Liver (tissue), 9 donors: Measurements from ENCODE around the gene ZBP1. TPM values are rescaled to one million over a fixed set of nuclear protein-coding genes. Genes with fewer than 3 reads are reported as not detected.
A peak's percentile ranks its signal among the peaks of the same experiment; 100 is the strongest.

Experiments used
- DNase-seq: peaks from one replicate; pipeline ENCODE4 v3.0.0-alpha.2; 2017; ENCODE audit warnings: low spot score
- H3K27ac ChIP-seq, 2 donors: one replicate each; pipeline ENCODE4 v1.7.0; 2013; ENCODE audit warnings: inconsistent platforms in 2 of 2, low read length in 2 of 2, control low read depth in 1 of 2, low read depth in 1 of 2, mild to moderate bottlenecking in 1 of 2
- H3K27me3 ChIP-seq, 4 donors: one replicate each; pipeline versions ENCODE4 v1.6.1 to v1.7.0; 2013; ENCODE audit warnings: low read length in 3 of 4, inconsistent platforms in 1 of 4, mild to moderate bottlenecking in 1 of 4, moderate library complexity in 1 of 4; ENCODE audit not compliant: control insufficient read depth in 4 of 4, insufficient read depth in 4 of 4
- H3K36me3 ChIP-seq, 4 donors: one replicate each; pipeline versions ENCODE4 v1.6.1 to v1.7.0; 2013; ENCODE audit warnings: low read length in 3 of 4, mild to moderate bottlenecking in 3 of 4, low read depth in 1 of 4, moderate library complexity in 1 of 4; ENCODE audit not compliant: control insufficient read depth in 4 of 4, insufficient read depth in 3 of 4
- H3K4me1 ChIP-seq, 4 donors: one replicate each; pipeline versions ENCODE4 v1.6.1 to v1.7.0; 2013; ENCODE audit warnings: low read length in 3 of 4, mild to moderate bottlenecking in 3 of 4, moderate library complexity in 1 of 4; ENCODE audit not compliant: control insufficient read depth in 4 of 4, insufficient read depth in 4 of 4
- H3K4me3 ChIP-seq, 3 donors: one replicate each; pipeline versions ENCODE4 v1.6.1 to v1.7.0; 2013; ENCODE audit warnings: low read length in 3 of 3, control low read depth in 1 of 3, low read depth in 1 of 3, mild to moderate bottlenecking in 1 of 3
- H3K9ac ChIP-seq, 2 donors: one replicate each; pipeline ENCODE4 v1.7.0; 2013; ENCODE audit warnings: low read length in 2 of 2, mild to moderate bottlenecking in 2 of 2, moderate library complexity in 2 of 2, control low read depth in 1 of 2, low read depth in 1 of 2
- H3K9me3 ChIP-seq, 4 donors: one replicate each; pipeline versions ENCODE4 v1.6.1 to v1.7.0; 2013; ENCODE audit warnings: low read length in 3 of 4; ENCODE audit not compliant: control insufficient read depth in 4 of 4
- CTCF ChIP-seq: fragments of 150-350 bp; IDR thresholded peaks from 2 replicates; pipeline ENCODE4 v1.5.1; 2017; ENCODE audit warnings: improper control_type of control experiment, low read depth, low read length; ENCODE audit not compliant: missing input control
- FOXA1 ChIP-seq: IDR thresholded peaks from 2 replicates; pipeline ENCODE4 v1.6.1; 2016; ENCODE audit warnings: antibody characterized with exemption
- FOXA2 ChIP-seq: IDR thresholded peaks from 2 replicates; pipeline ENCODE4 v1.6.1; 2016; ENCODE audit warnings: antibody characterized with exemption
- HNF4G ChIP-seq: IDR thresholded peaks from 2 replicates; pipeline ENCODE4 v1.6.1; 2016; ENCODE audit warnings: antibody characterized with exemption
- MAX ChIP-seq: IDR thresholded peaks from 2 replicates; pipeline ENCODE4 v1.6.1; 2016; ENCODE audit warnings: antibody characterized with exemption
- RAD21 ChIP-seq, 2 donors: IDR thresholded peaks; 2 replicates each; pipeline ENCODE4 v1.6.1; 2016; ENCODE audit warnings: antibody characterized with exemption in 2 of 2, mild to moderate bottlenecking in 2 of 2
- SP1 ChIP-seq: IDR thresholded peaks from 2 replicates; pipeline ENCODE4 v1.6.1; 2018; ENCODE audit warnings: antibody characterized with exemption, mild to moderate bottlenecking
- TAF1 ChIP-seq: conservative IDR thresholded peaks from 2 replicates; pipeline ENCODE4 v1.6.1; 2016; ENCODE audit warnings: antibody characterized with exemption, mild to moderate bottlenecking
- WGBS: extraction: QIAGEN DNeasy Blood & Tissue Kit; methylation state at CpG from one replicate; pipeline ENCODE4 v1.1.7; 2013; 5-methylcytosine and 5-hydroxymethylcytosine counted together
- polyA plus RNA-seq, 2 donors: library from polyadenylated mRNA; stranded (reverse) in 1 of 2; unstranded in 1 of 2; fragments of 200-250 nt in 1 of 2; fragments of >200 nt in 1 of 2; fragmentation: Nextera tagmentation in 1 of 2; extraction: Ambion mirVana in 1 of 2; gene quantifications; one replicate each; pipeline versions ENCODE4 v1.2.1 to v1.2.3, GENCODE V29; 2013 to 2015
- total RNA-seq, 2 donors: library from RNA; depleted of rRNA; stranded (reverse); fragments of >200 nt; gene quantifications; one replicate each; pipeline ENCODE4 v1.2.3, GENCODE V29; 2014
- TF ChIP-seq, protein P1 (sequence below): IDR thresholded peaks from 2 replicates; pipeline ENCODE4 v1.6.1; 2016; ENCODE audit warnings: antibody characterized with exemption
- TF ChIP-seq, protein P2 (sequence below): IDR thresholded peaks from 2 replicates; pipeline ENCODE4 v1.6.1; 2016; ENCODE audit warnings: antibody characterized with exemption, mild to moderate bottlenecking
- donor health status: healthy.
- donor health status: healthy.
- donor health status: healthy.
- donor health status: healthy.
- donor health status: healthy.

Gene ZBP1
- total and polyA plus RNA-seq, 4 donors: 0.06 to 0.42 (median 0.13) TPM

DNA sequence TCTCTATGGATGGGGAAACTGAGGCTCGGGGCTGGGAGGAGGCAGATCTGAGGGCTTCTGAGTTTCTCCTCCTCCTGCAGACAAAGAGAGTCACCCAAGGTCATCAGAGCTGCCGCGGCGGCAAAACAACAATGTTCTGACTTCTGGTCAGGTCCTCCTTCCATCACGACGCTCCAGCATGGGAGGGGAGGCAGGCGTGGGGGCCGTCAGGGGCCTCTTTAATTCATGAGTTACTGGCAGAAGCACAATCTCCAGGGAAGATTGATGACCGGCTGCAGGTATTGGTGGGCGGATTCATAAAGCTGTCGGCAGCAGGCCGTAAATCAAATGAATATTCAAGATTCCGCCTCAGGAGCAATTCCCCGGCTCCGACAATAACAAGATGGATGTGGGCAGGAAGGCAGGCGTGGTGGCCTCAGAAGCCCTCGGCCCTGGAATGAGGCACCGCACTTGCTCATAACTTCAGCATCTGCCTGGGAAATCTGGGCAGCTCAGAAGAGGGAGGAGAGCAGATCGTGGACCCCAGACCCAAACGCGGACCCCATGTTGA is 40.3 kb downstream of the ZBP1 start:
- TF ChIP-seq CTCF: no peak
- TF ChIP-seq SP1: no peak
- TF ChIP-seq FOXA1: no peak
- TF ChIP-seq MAX: no peak
- no peak for TF ChIP-seq HNF4G
- no peak overlapping the region for H3K27ac ChIP-seq
- H3K4me1 ChIP-seq: peaks cover 14 to 31% (median 17%) of the 10 kb centered on the region in 4 donors
- WGBS: 63% methylated on average over 21 of the region's 21 CpGs
- H3K4me3 ChIP-seq: no peak overlapping the region
- DNase-seq: no peak
- H3K9me3 ChIP-seq: no peaks in the 10 kb centered on the region
- no peaks in the 10 kb centered on the region for H3K36me3 ChIP-seq
- H3K9ac ChIP-seq: no peak overlapping the region
- no peaks in the 10 kb centered on the region for H3K27me3 ChIP-seq

DNA sequence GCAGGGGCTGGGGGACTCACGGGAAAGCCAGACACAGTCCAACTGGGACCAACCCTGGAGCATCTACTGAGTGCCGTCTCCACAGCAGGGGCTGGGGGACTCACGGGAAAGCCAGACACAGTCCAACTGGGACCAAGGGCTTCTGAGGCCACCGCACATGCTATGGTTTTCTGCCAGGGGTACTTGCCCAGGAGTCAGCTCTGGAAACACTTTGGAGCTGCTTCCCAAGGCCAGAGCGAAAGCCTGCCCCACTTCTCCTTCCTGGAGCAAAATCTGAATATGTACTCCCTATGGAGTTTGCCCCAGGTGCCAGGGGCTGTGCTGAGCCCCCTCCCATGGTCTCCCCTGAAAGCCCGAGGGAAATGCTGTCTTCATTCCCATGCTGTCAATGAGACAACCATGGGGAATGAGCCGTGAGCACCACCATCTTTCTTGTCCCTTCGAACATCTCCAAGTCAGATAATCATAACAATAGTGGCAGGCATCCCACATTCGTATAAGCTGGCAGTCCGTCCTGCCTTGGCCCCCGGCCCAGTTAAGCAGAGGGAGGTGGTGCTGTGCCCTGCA is 40.8 kb downstream of the ZBP1 start:
- WGBS: 78% methylated on average over 11 of the region's 11 CpGs

GRCh38 chr20:57578476-57579165 is 41.6 kb downstream of the ZBP1 start:
- Histone ChIP-seq H3K9ac (no peak overlapping the region), H3K27ac (peak overlapping the region; percentile 71 to 94)

More for the DNA sequence above, 40.8 kb downstream of the ZBP1 start:
- no peaks in the 10 kb centered on the region for H3K36me3 ChIP-seq
- no peaks in the 10 kb centered on the region for H3K9me3 ChIP-seq
- peaks cover 11 to 33% (median 14%) of the 10 kb centered on the region in 4 donors for H3K4me1 ChIP-seq
- no peak overlapping the region for H3K9ac ChIP-seq
- H3K4me3 ChIP-seq: no peak overlapping the region
- no peak overlapping the region for H3K27ac ChIP-seq
- TF ChIP-seq FOXA1 (no peak), SP1 (no peak), TAF1 (no peak)
- DNase-seq: no peak
- H3K27me3 ChIP-seq: no peaks in the 10 kb centered on the region

More at GRCh38 chr20:57578476-57579165, 41.6 kb downstream of the ZBP1 start:
- Histone ChIP-seq H3K27me3 (no peaks in the 10 kb centered on the region), H3K4me1 (peaks cover 13 to 35% (median 14%) of the 10 kb centered on the region in 4 donors), H3K9me3 (no peaks in the 10 kb centered on the region), H3K4me3 (no peak overlapping the region), H3K36me3 (no peaks in the 10 kb centered on the region)
- WGBS: 73% methylated on average over 10 of the region's 10 CpGs
- TF ChIP-seq FOXA2 (no peak), RAD21 (IDR thresholded peaks at IDR 0.05) (no peak), SP1 (no peak), FOXA1 (no peak)
- TF ChIP-seq, protein P1, sequence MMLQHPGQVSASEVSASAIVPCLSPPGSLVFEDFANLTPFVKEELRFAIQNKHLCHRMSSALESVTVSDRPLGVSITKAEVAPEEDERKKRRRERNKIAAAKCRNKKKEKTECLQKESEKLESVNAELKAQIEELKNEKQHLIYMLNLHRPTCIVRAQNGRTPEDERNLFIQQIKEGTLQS: no peak
- TF ChIP-seq, protein P2, sequence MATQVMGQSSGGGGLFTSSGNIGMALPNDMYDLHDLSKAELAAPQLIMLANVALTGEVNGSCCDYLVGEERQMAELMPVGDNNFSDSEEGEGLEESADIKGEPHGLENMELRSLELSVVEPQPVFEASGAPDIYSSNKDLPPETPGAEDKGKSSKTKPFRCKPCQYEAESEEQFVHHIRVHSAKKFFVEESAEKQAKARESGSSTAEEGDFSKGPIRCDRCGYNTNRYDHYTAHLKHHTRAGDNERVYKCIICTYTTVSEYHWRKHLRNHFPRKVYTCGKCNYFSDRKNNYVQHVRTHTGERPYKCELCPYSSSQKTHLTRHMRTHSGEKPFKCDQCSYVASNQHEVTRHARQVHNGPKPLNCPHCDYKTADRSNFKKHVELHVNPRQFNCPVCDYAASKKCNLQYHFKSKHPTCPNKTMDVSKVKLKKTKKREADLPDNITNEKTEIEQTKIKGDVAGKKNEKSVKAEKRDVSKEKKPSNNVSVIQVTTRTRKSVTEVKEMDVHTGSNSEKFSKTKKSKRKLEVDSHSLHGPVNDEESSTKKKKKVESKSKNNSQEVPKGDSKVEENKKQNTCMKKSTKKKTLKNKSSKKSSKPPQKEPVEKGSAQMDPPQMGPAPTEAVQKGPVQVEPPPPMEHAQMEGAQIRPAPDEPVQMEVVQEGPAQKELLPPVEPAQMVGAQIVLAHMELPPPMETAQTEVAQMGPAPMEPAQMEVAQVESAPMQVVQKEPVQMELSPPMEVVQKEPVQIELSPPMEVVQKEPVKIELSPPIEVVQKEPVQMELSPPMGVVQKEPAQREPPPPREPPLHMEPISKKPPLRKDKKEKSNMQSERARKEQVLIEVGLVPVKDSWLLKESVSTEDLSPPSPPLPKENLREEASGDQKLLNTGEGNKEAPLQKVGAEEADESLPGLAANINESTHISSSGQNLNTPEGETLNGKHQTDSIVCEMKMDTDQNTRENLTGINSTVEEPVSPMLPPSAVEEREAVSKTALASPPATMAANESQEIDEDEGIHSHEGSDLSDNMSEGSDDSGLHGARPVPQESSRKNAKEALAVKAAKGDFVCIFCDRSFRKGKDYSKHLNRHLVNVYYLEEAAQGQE: no peak
- no peak for DNase-seq
